H9 (cell line): ENCODE measurements around the gene LMCD1. TPM values are rescaled to one million over a fixed set of nuclear protein-coding genes. Genes with fewer than 3 reads are reported as not detected.
A peak's percentile ranks its signal among the peaks of the same experiment; 100 is the strongest.

Experiments
- DNase-seq: peaks from one replicate; pipeline ENCODE4 v3.0.0-alpha.2; 2017
- H2AFZ ChIP-seq: one replicate; pipeline ENCODE4 v1.6.1; 2013; ENCODE audit warnings: mild to moderate bottlenecking, low read length, control low read depth, moderate library complexity
- H2AK5ac ChIP-seq: 2 replicates; pipeline ENCODE4 v1.6.1; 2013; ENCODE audit warnings: low read length, control low read depth, mixed read lengths; ENCODE audit not compliant: insufficient read length
- H2BK120ac ChIP-seq: one replicate; pipeline ENCODE4 v1.6.1; 2013; ENCODE audit warnings: low read depth, mild to moderate bottlenecking, low read length, control low read depth, inconsistent platforms; ENCODE audit not compliant: poor library complexity, severe bottlenecking
- H2BK12ac ChIP-seq: 2 replicates; pipeline ENCODE4 v1.6.1; 2013; ENCODE audit warnings: low read length, control low read depth, mixed read lengths, low read depth; ENCODE audit not compliant: insufficient read length
- H2BK15ac ChIP-seq: 2 replicates; pipeline ENCODE4 v1.6.1; 2013; ENCODE audit warnings: low read depth, low read length, control low read depth
- H2BK20ac ChIP-seq: one replicate; pipeline ENCODE4 v1.6.1; 2013; ENCODE audit warnings: low read depth, mild to moderate bottlenecking, low read length, control low read depth, inconsistent platforms; ENCODE audit not compliant: poor library complexity, severe bottlenecking
- H2BK5ac ChIP-seq: 2 replicates; pipeline ENCODE4 v1.6.1; 2013; ENCODE audit warnings: low read length, control low read depth, mixed read lengths; ENCODE audit not compliant: insufficient read length
- H3K14ac ChIP-seq: 2 replicates; pipeline ENCODE4 v1.6.1; 2013; ENCODE audit warnings: low read length, control low read depth; ENCODE audit not compliant: insufficient read depth
- H3K18ac ChIP-seq: 2 replicates; pipeline ENCODE4 v1.6.1; 2013; ENCODE audit warnings: low read depth, mild to moderate bottlenecking, mixed read lengths, low read length, control low read depth; ENCODE audit not compliant: insufficient read length
- H3K23ac ChIP-seq: 2 replicates; pipeline ENCODE4 v1.6.1; 2013; ENCODE audit warnings: low read length, control low read depth, mixed read lengths, low read depth; ENCODE audit not compliant: insufficient read length
- H3K23me2 ChIP-seq: 2 replicates; pipeline ENCODE4 v1.6.1; 2013; ENCODE audit warnings: low read depth, mild to moderate bottlenecking, mixed read lengths, low read length, control low read depth; ENCODE audit not compliant: insufficient read length, poor library complexity, severe bottlenecking
- H3K27ac ChIP-seq: 2 replicates; pipeline ENCODE4 v1.5.1; 2013; ENCODE audit warnings: low read length, control low read depth, mixed read lengths, low read depth; ENCODE audit not compliant: insufficient read length
- H3K27me3 ChIP-seq: 2 replicates; pipeline ENCODE4 v1.6.1; 2013; ENCODE audit warnings: low read length, control low read depth, inconsistent platforms; ENCODE audit not compliant: insufficient read depth
- H3K4ac ChIP-seq: 2 replicates; pipeline ENCODE4 v1.6.1; 2013; ENCODE audit warnings: low read depth, mild to moderate bottlenecking, control low read depth, inconsistent platforms, low read length, moderate library complexity
- H3K4me1 ChIP-seq: 2 replicates; pipeline ENCODE4 v1.6.1; 2013; ENCODE audit warnings: low read length, control low read depth, inconsistent platforms; ENCODE audit not compliant: insufficient read depth
- H3K4me2 ChIP-seq: 2 replicates; pipeline ENCODE4 v1.6.1; 2013; ENCODE audit warnings: low read length, control low read depth, mixed read lengths; ENCODE audit not compliant: insufficient read length, insufficient read depth
- H3K56ac ChIP-seq: 2 replicates; pipeline ENCODE4 v1.6.1; 2013; ENCODE audit warnings: low read depth, mild to moderate bottlenecking, mixed read lengths, low read length, control low read depth; ENCODE audit not compliant: insufficient read length
- H3K79me1 ChIP-seq: 2 replicates; pipeline ENCODE4 v1.6.1; 2013; ENCODE audit warnings: low read depth, mild to moderate bottlenecking, moderate library complexity, low read length, control low read depth, inconsistent platforms; ENCODE audit not compliant: insufficient read depth, poor library complexity, severe bottlenecking
- H3K79me2 ChIP-seq: 2 replicates; pipeline ENCODE4 v1.6.1; 2013; ENCODE audit warnings: low read length, control low read depth, inconsistent platforms; ENCODE audit not compliant: insufficient read depth
- H3K9ac ChIP-seq: 2 replicates; pipeline ENCODE4 v1.6.1; 2013; ENCODE audit warnings: low read length, control low read depth, mixed read lengths; ENCODE audit not compliant: insufficient read length; ENCODE audit errors: extremely low read depth
- H3K9me3 ChIP-seq: one replicate; pipeline ENCODE4 v1.6.1; 2013; ENCODE audit warnings: low read depth, low read length, inconsistent platforms; ENCODE audit not compliant: control insufficient read depth
- H3T11ph ChIP-seq: one replicate; pipeline ENCODE4 v1.6.1; 2013; ENCODE audit warnings: mild to moderate bottlenecking, low read length, control low read depth, inconsistent platforms
- H4K20me1 ChIP-seq: one replicate; pipeline ENCODE4 v1.6.1; 2013; ENCODE audit not compliant: control insufficient read depth, insufficient read length, insufficient read depth
- H4K5ac ChIP-seq: 2 replicates; pipeline ENCODE4 v1.6.1; 2013; ENCODE audit warnings: low read depth, mild to moderate bottlenecking, mixed read lengths, low read length, control low read depth; ENCODE audit not compliant: insufficient read length
- H4K8ac ChIP-seq: replicated peaks from 2 replicates; pipeline ENCODE4 v1.6.1; 2013; ENCODE audit warnings: low read length, control low read depth, mixed read lengths, low read depth; ENCODE audit not compliant: insufficient read length
- H4K91ac ChIP-seq: 2 replicates; pipeline ENCODE4 v1.6.1; 2013; ENCODE audit warnings: low read depth, mild to moderate bottlenecking, moderate library complexity, mixed read lengths, low read length, control low read depth; ENCODE audit not compliant: insufficient read length
- H3K27ac Mint-ChIP-seq, 3 experiments: 2 replicates in 2 of 3; 3 replicates in 1 of 3; pipeline ENCODE4 v1.8.0; 2020 to 2021; ENCODE audit warnings: mixed read lengths in 3 of 3, mild to moderate bottlenecking in 1 of 3, moderate library complexity in 1 of 3
- H3K27me3 Mint-ChIP-seq: 2 replicates; pipeline ENCODE4 v1.8.0; 2021; ENCODE audit warnings: low read depth, mild to moderate bottlenecking, moderate library complexity, mixed read lengths
- H3K36me3 Mint-ChIP-seq, 3 experiments: 2 replicates in 2 of 3; 3 replicates in 1 of 3; pipeline ENCODE4 v1.8.0; 2020 to 2021; ENCODE audit warnings: low read depth in 3 of 3, mixed read lengths in 3 of 3; ENCODE audit not compliant: insufficient read depth in 1 of 3
- H3K4me1 Mint-ChIP-seq, 2 experiments: 2 replicates each; pipeline ENCODE4 v1.8.0; 2020; ENCODE audit warnings: mixed read lengths in 2 of 2
- H3K4me3 Mint-ChIP-seq, 2 experiments: 2 replicates in 1 of 2; 3 replicates in 1 of 2; pipeline ENCODE4 v1.8.0; 2020 to 2021; ENCODE audit warnings: mild to moderate bottlenecking in 2 of 2, mixed read lengths in 2 of 2, moderate library complexity in 1 of 2
- H3K9me3 Mint-ChIP-seq, 2 experiments: 2 replicates in 1 of 2; 3 replicates in 1 of 2; pipeline ENCODE4 v1.8.0; 2020; ENCODE audit warnings: mild to moderate bottlenecking in 2 of 2, mixed read lengths in 2 of 2, moderate library complexity in 1 of 2
- WGBS: extraction: QIAGEN DNeasy Blood & Tissue Kit; methylation state at CpG from one replicate; pipeline ENCODE4 v1.1.7; 2013; ENCODE audit warnings: missing lambda C conversion rate, low lambda C conversion rate, mixed read lengths; ENCODE audit not compliant: insufficient read length; ENCODE audit errors: extremely low coverage; 5-methylcytosine and 5-hydroxymethylcytosine counted together
- total RNA-seq: library from RNA; stranded (reverse); gene quantifications from 2 replicates; pipeline ENCODE4 v1.2.1, GENCODE V29; 2021
- TF ChIP-seq, protein P1 (sequence below): fragments of 200-600 bp; sonication (generic); conservative IDR thresholded peaks from 3 replicates; pipeline ENCODE4 v1.8.0; 2021; ENCODE audit warnings: antibody characterized with exemption, mild to moderate bottlenecking

The LMCD1 gene
- total RNA-seq, 1 experiment from 2014 or later = 19.2 TPM

DNA sequence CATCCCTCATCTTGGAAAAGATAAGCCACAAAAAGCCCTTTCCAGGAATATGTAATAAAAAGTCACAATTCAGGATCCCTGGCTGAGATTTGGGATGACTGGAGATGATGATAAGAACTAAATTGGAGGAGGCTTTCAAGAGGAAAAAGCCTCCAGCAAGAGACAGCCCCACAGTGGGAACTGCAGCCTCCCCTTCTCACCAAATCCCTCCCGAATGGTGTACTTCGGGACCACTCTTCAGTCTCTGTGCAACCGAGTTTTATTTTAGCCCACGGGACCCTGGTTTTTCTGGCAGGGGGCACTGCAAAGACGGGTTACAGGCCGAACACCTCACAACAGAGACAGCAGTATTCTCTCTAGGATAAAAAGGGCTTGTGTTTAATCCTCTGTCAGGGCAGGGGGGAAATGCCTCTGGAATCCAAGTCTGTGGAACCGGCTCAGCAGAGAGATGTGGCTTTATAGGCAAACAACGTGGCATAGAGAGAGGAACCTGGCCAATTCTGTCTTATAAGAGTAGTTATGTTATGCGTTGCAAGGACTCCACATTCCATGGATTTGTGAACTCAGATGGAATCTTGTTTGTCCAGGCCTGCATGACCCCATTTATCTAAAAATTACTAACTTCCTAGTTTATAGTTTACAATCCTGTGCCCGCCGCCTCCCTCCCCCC, 1.2 kb upstream of the LMCD1 start:
- H3K27ac ChIP-seq = peak overlapping the region; percentile 39

More for the DNA sequence above, 1.2 kb upstream of the LMCD1 start:
- Histone ChIP-seq H4K91ac (no peak overlapping the region), H4K8ac (no peak overlapping the region), H3K27me3 (no peaks in the 10 kb centered on the region), H2BK20ac (no peak overlapping the region), H4K5ac (no peak overlapping the region), H3K4ac (no peak overlapping the region), H4K20me1 (no peaks in the 10 kb centered on the region), H3K9ac (no peak overlapping the region), H2BK120ac (peak overlapping the region; percentile 1), H3K23me2 (no peaks in the 10 kb centered on the region), H3K18ac (peak overlapping the region; percentile 61), H2BK12ac (no peak overlapping the region), H3T11ph (no peak overlapping the region), H3K56ac (no peak overlapping the region), H2BK5ac (no peak overlapping the region), H2BK15ac (no peak overlapping the region), H3K23ac (no peak overlapping the region), H3K79me1 (no peaks in the 10 kb centered on the region), H2AFZ (no peak overlapping the region), H3K14ac (no peak overlapping the region; the same call in 1 of the 2 replicates), H3K4me2 (peak overlapping the region; percentile 36), H3K9me3 (no peaks in the 10 kb centered on the region), H3K79me2 (no peaks in the 10 kb centered on the region), H3K4me1 (peaks cover 15% of the 10 kb centered on the region), H2AK5ac (no peak overlapping the region)
- Mint-ChIP-seq H3K9me3 (peaks cover 0 to 2% of the 10 kb centered on the region in 2 experiments; a peak in 2 of 5 replicates), H3K4me3 (peak overlapping the region; percentile 73 to 79), H3K4me1 (peaks cover 66 to 71% of the 10 kb centered on the region in 2 experiments), H3K27ac (peak overlapping the region; percentile 95 to 100 (median 98)), H3K27me3 (no peaks in the 10 kb centered on the region), H3K36me3 (peaks cover 4 to 25% (median 5%) of the 10 kb centered on the region in 3 experiments; a peak in 6 of 7 replicates)
- TF ChIP-seq, protein P1, sequence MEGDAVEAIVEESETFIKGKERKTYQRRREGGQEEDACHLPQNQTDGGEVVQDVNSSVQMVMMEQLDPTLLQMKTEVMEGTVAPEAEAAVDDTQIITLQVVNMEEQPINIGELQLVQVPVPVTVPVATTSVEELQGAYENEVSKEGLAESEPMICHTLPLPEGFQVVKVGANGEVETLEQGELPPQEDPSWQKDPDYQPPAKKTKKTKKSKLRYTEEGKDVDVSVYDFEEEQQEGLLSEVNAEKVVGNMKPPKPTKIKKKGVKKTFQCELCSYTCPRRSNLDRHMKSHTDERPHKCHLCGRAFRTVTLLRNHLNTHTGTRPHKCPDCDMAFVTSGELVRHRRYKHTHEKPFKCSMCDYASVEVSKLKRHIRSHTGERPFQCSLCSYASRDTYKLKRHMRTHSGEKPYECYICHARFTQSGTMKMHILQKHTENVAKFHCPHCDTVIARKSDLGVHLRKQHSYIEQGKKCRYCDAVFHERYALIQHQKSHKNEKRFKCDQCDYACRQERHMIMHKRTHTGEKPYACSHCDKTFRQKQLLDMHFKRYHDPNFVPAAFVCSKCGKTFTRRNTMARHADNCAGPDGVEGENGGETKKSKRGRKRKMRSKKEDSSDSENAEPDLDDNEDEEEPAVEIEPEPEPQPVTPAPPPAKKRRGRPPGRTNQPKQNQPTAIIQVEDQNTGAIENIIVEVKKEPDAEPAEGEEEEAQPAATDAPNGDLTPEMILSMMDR = 0 out of 3 replicates have a peak, but pooled peaks have one; percentile 10
- DNase-seq = peak; percentile 44
- WGBS = no CpG with 5 or more reads among the region's 11 CpGs
